ACC112 (cell line): ENCODE data around the gene MMP24.

Source experiments
- H2AFZ ChIP-seq: fragments of 200-600 bp; sonication (generic); one replicate; pipeline ENCODE4 v1.6.0; 2017; ENCODE audit warnings: antibody characterized with exemption, low read length; ENCODE audit not compliant: unreplicated experiment
- H3K27ac ChIP-seq: fragments of 200-600 bp; sonication (generic); 2 replicates; pipeline ENCODE4 v1.5.1; 2014; ENCODE audit warnings: low read depth, mild to moderate bottlenecking, antibody characterized with exemption, low read length, moderate library complexity
- H3K27me3 ChIP-seq: fragments of 200-600 bp; sonication (generic); 2 replicates; pipeline ENCODE4 v1.6.1; 2014; ENCODE audit warnings: mild to moderate bottlenecking, antibody characterized with exemption, low read length, moderate library complexity, mixed read lengths; ENCODE audit not compliant: insufficient read depth
- H3K36me3 ChIP-seq: fragments of 200-600 bp; sonication (generic); 2 replicates; pipeline ENCODE4 v1.6.1; 2016; ENCODE audit warnings: mild to moderate bottlenecking, antibody characterized with exemption, low read length, moderate library complexity, mixed read lengths; ENCODE audit not compliant: insufficient read depth
- H3K4me1 ChIP-seq: fragments of 200-600 bp; sonication (generic); one replicate; pipeline ENCODE4 v1.6.1; 2016; ENCODE audit warnings: low read length, mixed read lengths; ENCODE audit not compliant: insufficient read depth, unreplicated experiment, control insufficient read depth
- H3K4me3 ChIP-seq: fragments of 200-600 bp; sonication (generic); 2 replicates; pipeline ENCODE4 v1.5.1; 2014; ENCODE audit warnings: mild to moderate bottlenecking, low read depth, low read length
- H3K79me2 ChIP-seq: fragments of 200-600 bp; sonication (generic); one replicate; pipeline ENCODE4 v1.6.0; 2016; ENCODE audit warnings: low read length; ENCODE audit not compliant: control insufficient read depth, unreplicated experiment, insufficient read depth

Gene MMP24

GRCh38 chr20:35287509-35288324 lies 61.2 kb downstream of the MMP24 start:
- no peak overlapping the region for H3K4me3 ChIP-seq
- H3K4me1 ChIP-seq: peaks cover 11% of the 10 kb centered on the region
- H3K27ac ChIP-seq: no peak overlapping the region
- peaks cover 17% of the 10 kb centered on the region for H3K79me2 ChIP-seq
- H3K27me3 ChIP-seq: no peaks in the 10 kb centered on the region
- H2AFZ ChIP-seq: no peak overlapping the region
- no peaks in the 10 kb centered on the region for H3K36me3 ChIP-seq

- H3K4me1 ChIP-seq: peaks cover 7% of the 10 kb centered on the region
- no peaks in the 10 kb centered on the region for H3K27me3 ChIP-seq
- H3K27ac ChIP-seq: no peak overlapping the region
- no peak overlapping the region for H3K4me3 ChIP-seq
- peaks cover 11% of the 10 kb centered on the region for H3K79me2 ChIP-seq
- no peaks in the 10 kb centered on the region for H3K36me3 ChIP-seq
- no peak overlapping the region for H2AFZ ChIP-seq
Measured at GRCh38 chr20:35288325-35289060, 62.0 kb downstream of the MMP24 start.

- peaks cover 4% of the 10 kb centered on the region for H3K4me1 ChIP-seq
- no peak overlapping the region for H2AFZ ChIP-seq
- no peak overlapping the region for H3K4me3 ChIP-seq
- no peaks in the 10 kb centered on the region for H3K36me3 ChIP-seq
- no peak overlapping the region for H3K27ac ChIP-seq
- no peaks in the 10 kb centered on the region for H3K79me2 ChIP-seq
- no peaks in the 10 kb centered on the region for H3K27me3 ChIP-seq
Measured at GRCh38 chr20:35290186-35290886, 63.8 kb downstream of the MMP24 start.

GRCh38 chr20:35290887-35291417 lies 64.5 kb downstream of the MMP24 start:
- Histone ChIP-seq H2AFZ (no peak overlapping the region), H3K4me3 (no peak overlapping the region), H3K27me3 (no peaks in the 10 kb centered on the region), H3K79me2 (no peaks in the 10 kb centered on the region), H3K4me1 (no peaks in the 10 kb centered on the region), H3K36me3 (no peaks in the 10 kb centered on the region), H3K27ac (no peak overlapping the region)

GRCh38 chr20:35291654-35292503 lies 65.4 kb downstream of the MMP24 start, which contains the start of gene FAM83C:
FAM83C (minus strand) TSS chr20:35292425; CDS start chr20:35292304, 121 bp downstream.
- no peak within 1 kb of the TSS for H2AFZ ChIP-seq
- H3K27me3 ChIP-seq: no peaks in the 10 kb centered on the region
- no peak within 1 kb of the TSS for H3K27ac ChIP-seq
- no peaks in the 10 kb centered on the region for H3K4me1 ChIP-seq
- H3K79me2 ChIP-seq: no peaks in the 10 kb centered on the region
- no peak within 1 kb of the TSS for H3K4me3 ChIP-seq
- no peaks in the 10 kb centered on the region for H3K36me3 ChIP-seq

- no peak overlapping the region for H3K4me3 ChIP-seq
- no peak overlapping the region for H3K27ac ChIP-seq
- H3K79me2 ChIP-seq: no peaks in the 10 kb centered on the region
- peaks cover 4% of the 10 kb centered on the region for H3K4me1 ChIP-seq
- H3K27me3 ChIP-seq: no peaks in the 10 kb centered on the region
- H2AFZ ChIP-seq: no peak overlapping the region
- H3K36me3 ChIP-seq: no peaks in the 10 kb centered on the region
Measured at GRCh38 chr20:35292504-35293285, 66.2 kb downstream of the MMP24 start.

GRCh38 chr20:35293303-35294292 lies 67.1 kb downstream of the MMP24 start:
- Histone ChIP-seq H3K79me2 (no peaks in the 10 kb centered on the region), H3K4me1 (peaks cover 4% of the 10 kb centered on the region), H3K27me3 (no peaks in the 10 kb centered on the region), H3K4me3 (no peak overlapping the region), H3K36me3 (no peaks in the 10 kb centered on the region), H3K27ac (no peak overlapping the region), H2AFZ (no peak overlapping the region)

- no peak overlapping the region for H2AFZ ChIP-seq
- no peak overlapping the region for H3K4me3 ChIP-seq
- no peak overlapping the region for H3K27ac ChIP-seq
- H3K4me1 ChIP-seq: peaks cover 4% of the 10 kb centered on the region
- H3K79me2 ChIP-seq: no peaks in the 10 kb centered on the region
- no peaks in the 10 kb centered on the region for H3K27me3 ChIP-seq
- H3K36me3 ChIP-seq: no peaks in the 10 kb centered on the region
Measured at GRCh38 chr20:35294293-35294685, 67.8 kb downstream of the MMP24 start.

GRCh38 chr20:35295058-35295457 lies 68.6 kb downstream of the MMP24 start:
- Histone ChIP-seq H3K79me2 (no peaks in the 10 kb centered on the region), H3K36me3 (no peaks in the 10 kb centered on the region), H3K27ac (no peak overlapping the region), H3K4me1 (peaks cover 4% of the 10 kb centered on the region), H3K27me3 (no peaks in the 10 kb centered on the region), H2AFZ (no peak overlapping the region), H3K4me3 (no peak overlapping the region)
